NCI-H526 treated with DMSO at 0.1 percent for 48 hours (cell line): ENCODE measurements around the gene PARD6B.
"Not testable (repeated sequence)": the region's sequence is repeated elsewhere in the genome, so short reads cannot be mapped to it uniquely, and the experiment has no call there.

Experiments
- DNase-seq: peaks from one replicate; lab custom pipeline; 2025; lab: John Stamatoyannopoulos, UW

Gene PARD6B

GRCh38 chr20:50703651-50704438, 27.5 kb upstream of the PARD6B start:
- not testable (repeated sequence) for DNase-seq

- no peak for DNase-seq
Measured at GRCh38 chr20:50704514-50704913, 26.9 kb upstream of the PARD6B start.

- DNase-seq = no peak
Measured at GRCh38 chr20:50704971-50705370, 26.4 kb upstream of the PARD6B start.

- DNase-seq = no peak
Measured at GRCh38 chr20:50708845-50709635, 22.3 kb upstream of the PARD6B start.

GRCh38 chr20:50709636-50709973, 21.8 kb upstream of the PARD6B start:
- no peak for DNase-seq

- no peak for DNase-seq
Measured at GRCh38 chr20:50710492-50711063, 20.8 kb upstream of the PARD6B start.

GRCh38 chr20:50711113-50711825, 20.1 kb upstream of the PARD6B start:
- no peak for DNase-seq

GRCh38 chr20:50712771-50713656, 18.4 kb upstream of the PARD6B start:
- no peak for DNase-seq

- DNase-seq = no peak
Measured at GRCh38 chr20:50713657-50714101, 17.7 kb upstream of the PARD6B start.

- not testable (repeated sequence) for DNase-seq
Measured at GRCh38 chr20:50714426-50714825, 17.0 kb upstream of the PARD6B start.

GRCh38 chr20:50715694-50716093, 15.7 kb upstream of the PARD6B start:
- no peak for DNase-seq

- DNase-seq = no peak
Measured at GRCh38 chr20:50716518-50716917, 14.9 kb upstream of the PARD6B start.

- no peak for DNase-seq
Measured at GRCh38 chr20:50717312-50717711, 14.1 kb upstream of the PARD6B start.

GRCh38 chr20:50717974-50718761, 13.2 kb upstream of the PARD6B start:
- DNase-seq = no peak

GRCh38 chr20:50719328-50719727, 12.1 kb upstream of the PARD6B start:
- no peak for DNase-seq

- no peak for DNase-seq
Measured at GRCh38 chr20:50720026-50720425, 11.4 kb upstream of the PARD6B start.

- DNase-seq = no peak
Measured at GRCh38 chr20:50720582-50720981, 10.8 kb upstream of the PARD6B start.

- DNase-seq = no peak
Measured at GRCh38 chr20:50721881-50722281, 9.5 kb upstream of the PARD6B start.

- DNase-seq = no peak
Measured at GRCh38 chr20:50722424-50723155, 8.8 kb upstream of the PARD6B start.

- DNase-seq = no peak
Measured at GRCh38 chr20:50723672-50724071, 7.7 kb upstream of the PARD6B start.
